ENCODE results near the gene PMIS2. TPM values are rescaled to one million over a fixed set of nuclear protein-coding genes. Genes with fewer than 3 reads are reported as not detected.
A peak's percentile ranks its signal among the peaks of the same experiment; 100 is the strongest.

PMIS2 gene
- polyA plus RNA-seq, 3 donors, result not detected

GRCh38 chr19:35623327-35624010 is 37.5 kb downstream of the PMIS2 start:
- no peak overlapping the region for H3K4me3 Mint-ChIP-seq
- intact Hi-C loops (cut with micrococcal nuclease), result no loop called here

GRCh38 chr19:35628264-35628564 is 42.2 kb downstream of the PMIS2 start:
- WGBS (ENCODE audit: insufficient coverage), result 0% methylated on average over 3 of the region's 9 CpGs
- H3K27me3 Mint-ChIP-seq (ENCODE audit: low read depth in 3 of 3), result peaks cover 0 to 4% (median 2%) of the 10 kb centered on the region in 3 donors
- H3K4me3 Mint-ChIP-seq, result peak overlapping the region; percentile 93 to 98

More at GRCh38 chr19:35623327-35624010, 37.5 kb downstream of the PMIS2 start:
- DNase-seq, result no peak
- no peak overlapping the region for H3K4me3 ChIP-seq (replicated peaks in 1 of 3; ENCODE audit: low read depth in 2 of 3, low read length in 3 of 3)
- no peak overlapping the region for H3K9ac ChIP-seq (ENCODE audit: insufficient read depth, low read length, poor library complexity, severe bottlenecking)
- H2AFZ ChIP-seq (ENCODE audit: insufficient read depth, low read depth, low read length, poor library complexity, severe bottlenecking), result no peak overlapping the region
- H3K79me2 ChIP-seq (ENCODE audit: insufficient read depth, low read length), result no peaks in the 10 kb centered on the region
- no peaks in the 10 kb centered on the region for H3K9me3 ChIP-seq (replicated peaks in 1 of 2; ENCODE audit: control insufficient read depth in 1 of 2, insufficient read depth in 1 of 2, low read length in 2 of 2)
- peaks cover 5 to 7% of the 10 kb centered on the region in 2 donors for H3K36me3 ChIP-seq (replicated peaks in 1 of 2; ENCODE audit: control insufficient read depth in 1 of 2, insufficient read depth in 2 of 2, low read length in 2 of 2)
- no peak overlapping the region for H3K27ac ChIP-seq (ENCODE audit: low read depth in 1 of 2, low read length in 2 of 2)
- H3K27me3 Mint-ChIP-seq (ENCODE audit: low read depth in 3 of 3), result peaks cover 0 to 3% (median 1%) of the 10 kb centered on the region in 3 donors
- no peak overlapping the region for H3K27ac Mint-ChIP-seq
- WGBS (ENCODE audit: insufficient coverage), result 88% methylated on average over 2 of the region's 6 CpGs
- no peak for TF ChIP-seq CTCF (IDR thresholded peaks at IDR 0.05)
- no peak overlapping the region for H3K4me2 ChIP-seq (replicated peaks; ENCODE audit: extremely low read depth, low read length, poor library complexity, severe bottlenecking)
- H4K20me1 ChIP-seq (ENCODE audit: insufficient read depth, low read length), result no peaks in the 10 kb centered on the region
- H3K9me3 Mint-ChIP-seq, result peaks cover 0 to 3% (median 0%) of the 10 kb centered on the region in 7 donors
- peaks cover 8 to 23% of the 10 kb centered on the region in 2 donors for H3K36me3 Mint-ChIP-seq
- peaks cover 5% of the 10 kb centered on the region for H3K4me1 Mint-ChIP-seq
- peaks cover 7 to 8% of the 10 kb centered on the region in 2 donors for H3K4me1 ChIP-seq (ENCODE audit: control insufficient read depth in 1 of 2, insufficient read depth in 2 of 2, low read length in 2 of 2)
- H3K27me3 ChIP-seq (ENCODE audit: control insufficient read depth in 2 of 2, insufficient read depth in 2 of 2, low read length in 2 of 2), result no peaks in the 10 kb centered on the region

More at GRCh38 chr19:35628264-35628564, 42.2 kb downstream of the PMIS2 start:
- peak overlapping the region; percentile 41 to 99 (median 98) for H3K4me3 ChIP-seq (replicated peaks in 1 of 3; ENCODE audit: low read depth in 2 of 3, low read length in 3 of 3)
- H3K79me2 ChIP-seq (ENCODE audit: insufficient read depth, low read length), result peaks cover 11% of the 10 kb centered on the region
- peak overlapping the region; percentile 88 for H3K4me2 ChIP-seq (replicated peaks; ENCODE audit: extremely low read depth, low read length, poor library complexity, severe bottlenecking)
- DNase-seq, result no peak
- no peaks in the 10 kb centered on the region for H3K27me3 ChIP-seq (ENCODE audit: control insufficient read depth in 2 of 2, insufficient read depth in 2 of 2, low read length in 2 of 2)
- peak overlapping the region; percentile 98 for H3K9ac ChIP-seq (ENCODE audit: insufficient read depth, low read length, poor library complexity, severe bottlenecking)
- peaks cover 0 to 3% (median 0%) of the 10 kb centered on the region in 7 donors for H3K9me3 Mint-ChIP-seq
- H3K4me1 Mint-ChIP-seq, result peaks cover 13% of the 10 kb centered on the region
- no peak for TF ChIP-seq CTCF (IDR thresholded peaks at IDR 0.05)
- H3K36me3 Mint-ChIP-seq, result peaks cover 29 to 33% of the 10 kb centered on the region in 2 donors
- intact Hi-C loops (cut with micrococcal nuclease), result loop anchor here (2.0 to 5.0 kb wide), 5 partner anchors 15 to 489 kb away; partner anchors contain the start of genes HAUS5 (in 1 of the 2), KMT2B (in 1 of the 2), LIN37 (in 1 of the 2) and PSENEN (in 1 of the 2)
- no peaks in the 10 kb centered on the region for H4K20me1 ChIP-seq (ENCODE audit: insufficient read depth, low read length)
- peak overlapping the region; percentile 85 to 99 for H3K27ac ChIP-seq (ENCODE audit: low read depth in 1 of 2, low read length in 2 of 2)
- H3K27ac Mint-ChIP-seq, result peak overlapping the region; percentile 96 to 100 (median 96)
- peak overlapping the region; percentile 88 for H2AFZ ChIP-seq (ENCODE audit: insufficient read depth, low read depth, low read length, poor library complexity, severe bottlenecking)
- H3K36me3 ChIP-seq (replicated peaks in 1 of 2; ENCODE audit: control insufficient read depth in 1 of 2, insufficient read depth in 2 of 2, low read length in 2 of 2), result peaks cover 27 to 30% of the 10 kb centered on the region in 2 donors
- peaks cover 14 to 15% of the 10 kb centered on the region in 2 donors for H3K4me1 ChIP-seq (ENCODE audit: control insufficient read depth in 1 of 2, insufficient read depth in 2 of 2, low read length in 2 of 2)
- H3K9me3 ChIP-seq (replicated peaks in 1 of 2; ENCODE audit: control insufficient read depth in 1 of 2, insufficient read depth in 1 of 2, low read length in 2 of 2), result no peaks in the 10 kb centered on the region

Measured in CD14-positive monocyte (primary cell).